ENCODE data around the gene PIP4K2B.

DNA sequence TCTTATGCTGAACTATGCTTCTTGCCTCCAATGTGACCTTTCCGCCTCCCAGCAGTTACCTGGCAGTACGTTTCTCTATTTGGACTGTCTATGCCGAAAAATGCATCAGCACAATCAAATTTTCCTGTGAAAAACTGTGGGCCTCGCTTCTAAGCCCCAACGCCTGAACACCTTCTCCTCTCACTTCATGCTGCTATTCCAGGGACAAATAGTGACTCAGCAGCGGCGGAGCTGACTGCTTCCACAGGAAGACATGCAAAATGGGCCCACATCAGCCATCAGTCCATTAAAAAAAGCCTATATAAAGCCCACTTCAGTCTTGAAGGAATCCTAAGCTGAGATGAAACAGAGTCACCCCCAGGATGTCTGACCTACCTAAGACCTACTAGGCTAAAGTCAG lies 10.5 kb upstream of the PIP4K2B start:
- TF ChIP-seq CTCF (conservative IDR thresholded peaks at IDR 0.05; ENCODE audit: low read depth, low read length) (no peak), EZH2 (IDR thresholded peaks at IDR 0.05; ENCODE audit: borderline replicate concordance, low read depth, low read length, poor library complexity, severe bottlenecking) (no peak)
